Thyroid gland (tissue), 4 donors: Measurements from ENCODE around the gene UBE2I. TPM values are rescaled to one million over a fixed set of nuclear protein-coding genes. Genes with fewer than 3 reads are reported as not detected.

Experiments used
- DNase-seq, 2 donors: peaks; one replicate each; pipeline ENCODE4 v3.0.0-alpha.2; 2019
- H3K27ac ChIP-seq, 3 donors: fragments of 200-600 bp; sonication (generic); 1 replicate in 2 of 3; 2 replicates in 1 of 3; pipeline ENCODE4 v1.5.1; 2016 to 2019; ENCODE audit warnings: mild to moderate bottlenecking in 1 of 3, moderate library complexity in 1 of 3
- H3K27me3 ChIP-seq: fragments of 200-600 bp; sonication (generic); one replicate; pipeline ENCODE4 v1.5.1; 2019
- H3K36me3 ChIP-seq, 2 donors: fragments of 200-600 bp; sonication (generic); one replicate each; pipeline ENCODE4 v1.5.1; 2016 to 2019
- H3K4me1 ChIP-seq, 2 donors: fragments of 200-600 bp; sonication (generic); one replicate each; pipeline ENCODE4 v1.5.1; 2017 to 2019
- H3K4me3 ChIP-seq, 3 donors: fragments of 200-600 bp; sonication (generic); replicated peaks in 1 of 3; 1 replicate in 2 of 3; 2 replicates in 1 of 3; pipeline ENCODE4 v1.5.1; 2016; ENCODE audit warnings: mild to moderate bottlenecking in 1 of 3
- H3K9me3 ChIP-seq: fragments of 200-600 bp; sonication (generic); one replicate; pipeline ENCODE4 v1.5.1; 2017
- POLR2A ChIP-seq, 2 donors: fragments of 450-650 bp; IDR thresholded peaks; one replicate each; pipeline ENCODE4 v1.6.1; 2017; ENCODE audit warnings: antibody characterized with exemption in 2 of 2, mild to moderate bottlenecking in 2 of 2, moderate library complexity in 1 of 2
- WGBS, 2 donors: methylation state at CpG; one replicate each; pipeline ENCODE4 v1.1.5; 2017; 5-methylcytosine and 5-hydroxymethylcytosine counted together
- intact Hi-C: fragments of 100-400 bp; cut with DNase I; formaldehyde crosslinking; loops from one replicate; pipeline ENCODE4 v1.15.1; 2023
- total RNA-seq, 4 donors: library from RNA; depleted of rRNA; stranded (reverse); fragments of >200 nt; gene quantifications; one replicate each; pipeline ENCODE4 v1.2.3, GENCODE V29; 2016
- TF ChIP-seq, protein P1 (sequence below), 6 experiments: fragments of 200-600 bp in 3 of 6; fragments of 450-650 bp in 3 of 6; sonication (generic) in 3 of 6; IDR thresholded peaks; one replicate each; pipeline ENCODE4 v1.5.1; 2016 to 2019; ENCODE audit warnings: antibody characterized with exemption in 6 of 6, mild to moderate bottlenecking in 2 of 6, inconsistent platforms in 1 of 6, moderate library complexity in 1 of 6

The UBE2I gene
- total RNA-seq, 4 donors from 2014 or later, result 43.4 to 107 (median 79.6) TPM

DNA sequence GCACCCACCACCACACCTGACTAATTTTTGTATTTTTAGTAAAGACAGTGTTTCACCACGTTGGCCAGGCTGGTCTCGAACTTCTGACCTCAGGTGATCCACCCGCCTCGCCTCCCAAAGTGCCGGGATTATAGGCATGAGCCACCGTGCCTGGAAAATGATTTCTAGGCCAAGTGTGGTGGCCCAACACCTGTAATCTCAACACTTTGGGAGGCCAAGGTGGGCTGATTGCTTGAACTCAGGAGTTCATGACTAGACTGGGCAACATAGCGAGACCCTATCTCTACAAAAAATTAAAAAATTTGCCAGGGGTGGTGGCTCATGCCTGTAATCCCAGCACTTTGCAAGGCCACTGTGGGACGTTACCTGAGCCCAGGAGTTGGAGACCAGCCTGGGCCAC is 13.0 kb downstream of the UBE2I start:
- H3K27me3 ChIP-seq, result no peaks in the 10 kb centered on the region
- 96 to 100% methylated on average over 8 of the region's 8 CpGs for WGBS, 2 donors
- H3K36me3 ChIP-seq, result peaks cover 65 to 68% of the 10 kb centered on the region in 2 donors
- H3K4me1 ChIP-seq, result no peaks in the 10 kb centered on the region
- no peak for DNase-seq
- no peak overlapping the region for H3K4me3 ChIP-seq
- H3K9me3 ChIP-seq, result no peaks in the 10 kb centered on the region
- TF ChIP-seq, protein P1, sequence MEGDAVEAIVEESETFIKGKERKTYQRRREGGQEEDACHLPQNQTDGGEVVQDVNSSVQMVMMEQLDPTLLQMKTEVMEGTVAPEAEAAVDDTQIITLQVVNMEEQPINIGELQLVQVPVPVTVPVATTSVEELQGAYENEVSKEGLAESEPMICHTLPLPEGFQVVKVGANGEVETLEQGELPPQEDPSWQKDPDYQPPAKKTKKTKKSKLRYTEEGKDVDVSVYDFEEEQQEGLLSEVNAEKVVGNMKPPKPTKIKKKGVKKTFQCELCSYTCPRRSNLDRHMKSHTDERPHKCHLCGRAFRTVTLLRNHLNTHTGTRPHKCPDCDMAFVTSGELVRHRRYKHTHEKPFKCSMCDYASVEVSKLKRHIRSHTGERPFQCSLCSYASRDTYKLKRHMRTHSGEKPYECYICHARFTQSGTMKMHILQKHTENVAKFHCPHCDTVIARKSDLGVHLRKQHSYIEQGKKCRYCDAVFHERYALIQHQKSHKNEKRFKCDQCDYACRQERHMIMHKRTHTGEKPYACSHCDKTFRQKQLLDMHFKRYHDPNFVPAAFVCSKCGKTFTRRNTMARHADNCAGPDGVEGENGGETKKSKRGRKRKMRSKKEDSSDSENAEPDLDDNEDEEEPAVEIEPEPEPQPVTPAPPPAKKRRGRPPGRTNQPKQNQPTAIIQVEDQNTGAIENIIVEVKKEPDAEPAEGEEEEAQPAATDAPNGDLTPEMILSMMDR (IDR thresholded peaks at IDR 0.05), result no peak
- TF ChIP-seq POLR2A (IDR thresholded peaks at IDR 0.05), result no peak
- intact Hi-C loops, result no loop called here
- no peak overlapping the region for H3K27ac ChIP-seq

- Histone ChIP-seq H3K27ac (no peak overlapping the region), H3K36me3 (peaks cover 53 to 57% of the 10 kb centered on the region in 2 donors)
- DNase-seq, result no peak
Observed at GRCh38 chr16:1323296-1324239, 14.1 kb downstream of the UBE2I start.

GRCh38 chr16:1324286-1324826 is 14.9 kb downstream of the UBE2I start:
- intact Hi-C loops, result no loop called here
- Histone ChIP-seq H3K4me3 (no peak overlapping the region), H3K9me3 (no peaks in the 10 kb centered on the region), H3K27ac (no peak overlapping the region), H3K36me3 (peaks cover 46 to 49% of the 10 kb centered on the region in 2 donors), H3K4me1 (no peaks in the 10 kb centered on the region), H3K27me3 (no peaks in the 10 kb centered on the region)
- no peak for TF ChIP-seq POLR2A (IDR thresholded peaks at IDR 0.05)
- TF ChIP-seq, protein P1 (IDR thresholded peaks at IDR 0.05), result no peak
- DNase-seq, result no peak
- 81 to 87% methylated on average over 22 of the region's 22 CpGs for WGBS, 2 donors

More at GRCh38 chr16:1323296-1324239, 14.1 kb downstream of the UBE2I start:
- 88 to 91% methylated on average over 31 to 33 of the region's 35 CpGs for WGBS, 2 donors
- Histone ChIP-seq H3K27me3 (no peaks in the 10 kb centered on the region), H3K9me3 (no peaks in the 10 kb centered on the region), H3K4me3 (no peak overlapping the region), H3K4me1 (no peaks in the 10 kb centered on the region)
- intact Hi-C loops, result no loop called here
- TF ChIP-seq POLR2A (IDR thresholded peaks at IDR 0.05), result no peak
- TF ChIP-seq, protein P1 (IDR thresholded peaks at IDR 0.05), result no peak

DNA sequence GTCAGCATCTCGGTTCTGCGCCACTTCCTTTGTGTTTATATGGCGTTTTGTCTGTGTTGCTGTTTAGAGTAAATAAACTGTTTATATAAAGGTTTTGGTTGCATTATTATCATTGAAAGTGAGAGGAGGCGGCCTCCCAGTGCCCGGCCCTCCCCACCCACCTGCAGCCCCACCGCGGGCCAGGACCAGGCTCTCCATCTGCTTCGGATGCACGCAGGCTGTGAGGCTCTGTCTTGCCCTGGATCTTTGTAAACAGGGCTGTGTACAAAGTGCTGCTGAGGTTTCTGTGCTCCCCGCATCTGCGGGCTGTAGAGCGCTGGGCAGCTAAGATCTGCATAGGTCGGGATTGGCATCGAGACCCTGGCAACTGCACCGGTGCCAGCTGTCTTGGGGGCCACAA is 15.8 kb downstream of the UBE2I start:
- H3K36me3 ChIP-seq, result peaks cover 37 to 40% of the 10 kb centered on the region in 2 donors
- no peaks in the 10 kb centered on the region for H3K4me1 ChIP-seq
- no peaks in the 10 kb centered on the region for H3K9me3 ChIP-seq
- intact Hi-C loops, result no loop called here
- 88 to 93% methylated on average over 9 to 15 of the region's 15 CpGs for WGBS, 2 donors
- TF ChIP-seq, protein P1 (IDR thresholded peaks at IDR 0.05), result no peak
- TF ChIP-seq POLR2A (IDR thresholded peaks at IDR 0.05), result no peak
- no peaks in the 10 kb centered on the region for H3K27me3 ChIP-seq
- no peak overlapping the region for H3K27ac ChIP-seq
- no peak overlapping the region for H3K4me3 ChIP-seq
- DNase-seq, result no peak
